Uterus (tissue), 4 donors: ENCODE results near the gene DHRS4L2. TPM values are rescaled to one million over a fixed set of nuclear protein-coding genes. Genes with fewer than 3 reads are reported as not detected.
"Not testable (repeated sequence)": the region's sequence is repeated elsewhere in the genome, so short reads cannot be mapped to it uniquely, and the experiment has no call there.

ENCODE experiments used
- DNase-seq, 2 donors: peaks; one replicate each; pipeline ENCODE4 v3.0.0-alpha.2; 2019 to 2020
- H3K27ac ChIP-seq, 2 donors: fragments of 200-600 bp; sonication (generic); 1 replicate in 1 of 2; 2 replicates in 1 of 2; pipeline ENCODE4 v1.5.1; 2016 to 2018
- H3K27me3 ChIP-seq, 2 donors: fragments of 200-600 bp; sonication (generic); one replicate each; pipeline ENCODE4 v1.5.1; 2018 to 2019; ENCODE audit warnings: control low read depth in 1 of 2
- H3K36me3 ChIP-seq, 2 donors: fragments of 200-600 bp; sonication (generic); one replicate each; pipeline ENCODE4 v1.5.1; 2019; ENCODE audit warnings: control low read depth in 1 of 2
- H3K4me1 ChIP-seq, 2 donors: fragments of 200-600 bp; sonication (generic); one replicate each; pipeline ENCODE4 v1.5.1; 2018 to 2019; ENCODE audit warnings: control low read depth in 1 of 2
- H3K4me3 ChIP-seq, 2 donors: fragments of 200-600 bp; sonication (generic); 1 replicate in 1 of 2; 2 replicates in 1 of 2; pipeline ENCODE4 v1.5.1; 2018 to 2019; ENCODE audit warnings: mild to moderate bottlenecking in 1 of 2
- H3K9me3 ChIP-seq, 2 donors: fragments of 200-600 bp; sonication (generic); one replicate each; pipeline ENCODE4 v1.5.1; 2019; ENCODE audit warnings: control low read depth in 1 of 2
- POLR2A ChIP-seq, 2 donors: fragments of 450-650 bp; IDR thresholded peaks; one replicate each; pipeline ENCODE4 v1.6.1; 2016; ENCODE audit warnings: antibody characterized with exemption in 2 of 2, mild to moderate bottlenecking in 1 of 2, moderate library complexity in 1 of 2
- intact Hi-C: fragments of 100-400 bp; cut with DNase I; formaldehyde crosslinking; loops from one replicate; pipeline ENCODE4 v1.15.1; 2023; ENCODE audit warnings: low total_unique reads
- total RNA-seq, 4 donors: library from RNA; depleted of rRNA in 3 of 4; stranded (reverse); fragments of >200 nt in 3 of 4; gene quantifications; one replicate each; pipeline versions ENCODE4 v1.1.0 to v1.2.4, GENCODE V29; 2014 to 2023
- TF ChIP-seq, protein P1 (sequence below), 4 experiments: fragments of 200-600 bp in 2 of 4; fragments of 450-650 bp in 2 of 4; sonication (generic) in 2 of 4; IDR thresholded peaks; one replicate each; pipeline ENCODE4 v1.5.1; 2016 to 2019; ENCODE audit warnings: antibody characterized with exemption in 4 of 4, mild to moderate bottlenecking in 2 of 4, moderate library complexity in 1 of 4
- donor health status: DM: yes; HTN: yes; CAD: no.

DHRS4L2 gene
- total RNA-seq, 4 donors from 2014 or later: 0.88 to 17.2 (median 8.6) TPM

DNA sequence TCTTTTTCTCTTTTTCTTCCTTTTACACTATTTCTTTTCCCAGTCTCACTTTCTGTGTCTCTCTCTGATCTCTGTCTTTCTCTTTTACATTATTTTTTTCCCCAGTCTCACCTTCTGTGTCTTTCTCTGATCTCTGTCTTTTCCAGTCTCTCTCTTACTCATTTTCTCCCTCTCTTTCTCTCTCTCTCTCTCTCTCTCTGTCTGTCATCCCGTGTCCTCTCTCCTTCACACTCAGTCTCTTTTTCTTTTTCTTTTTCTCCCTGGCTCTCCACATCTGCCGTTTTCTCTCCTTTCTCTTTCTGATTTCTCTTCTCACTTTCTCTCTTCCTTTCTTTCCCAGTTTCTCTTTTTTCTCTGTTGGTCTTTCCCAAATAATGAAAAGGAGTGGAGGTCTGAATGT, 22.3 kb downstream of the DHRS4L2 start:
- Histone ChIP-seq H3K4me3 (no peak overlapping the region), H3K27me3 (no peaks in the 10 kb centered on the region), H3K9me3 (no peaks in the 10 kb centered on the region), H3K36me3 (no peaks in the 10 kb centered on the region), H3K27ac (no peak overlapping the region), H3K4me1 (no peaks in the 10 kb centered on the region)
- DNase-seq: no peak
- TF ChIP-seq POLR2A (IDR thresholded peaks at IDR 0.05): no peak
- TF ChIP-seq, protein P1, sequence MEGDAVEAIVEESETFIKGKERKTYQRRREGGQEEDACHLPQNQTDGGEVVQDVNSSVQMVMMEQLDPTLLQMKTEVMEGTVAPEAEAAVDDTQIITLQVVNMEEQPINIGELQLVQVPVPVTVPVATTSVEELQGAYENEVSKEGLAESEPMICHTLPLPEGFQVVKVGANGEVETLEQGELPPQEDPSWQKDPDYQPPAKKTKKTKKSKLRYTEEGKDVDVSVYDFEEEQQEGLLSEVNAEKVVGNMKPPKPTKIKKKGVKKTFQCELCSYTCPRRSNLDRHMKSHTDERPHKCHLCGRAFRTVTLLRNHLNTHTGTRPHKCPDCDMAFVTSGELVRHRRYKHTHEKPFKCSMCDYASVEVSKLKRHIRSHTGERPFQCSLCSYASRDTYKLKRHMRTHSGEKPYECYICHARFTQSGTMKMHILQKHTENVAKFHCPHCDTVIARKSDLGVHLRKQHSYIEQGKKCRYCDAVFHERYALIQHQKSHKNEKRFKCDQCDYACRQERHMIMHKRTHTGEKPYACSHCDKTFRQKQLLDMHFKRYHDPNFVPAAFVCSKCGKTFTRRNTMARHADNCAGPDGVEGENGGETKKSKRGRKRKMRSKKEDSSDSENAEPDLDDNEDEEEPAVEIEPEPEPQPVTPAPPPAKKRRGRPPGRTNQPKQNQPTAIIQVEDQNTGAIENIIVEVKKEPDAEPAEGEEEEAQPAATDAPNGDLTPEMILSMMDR (IDR thresholded peaks at IDR 0.05): no peak
- intact Hi-C loops: no loop called here

DNA sequence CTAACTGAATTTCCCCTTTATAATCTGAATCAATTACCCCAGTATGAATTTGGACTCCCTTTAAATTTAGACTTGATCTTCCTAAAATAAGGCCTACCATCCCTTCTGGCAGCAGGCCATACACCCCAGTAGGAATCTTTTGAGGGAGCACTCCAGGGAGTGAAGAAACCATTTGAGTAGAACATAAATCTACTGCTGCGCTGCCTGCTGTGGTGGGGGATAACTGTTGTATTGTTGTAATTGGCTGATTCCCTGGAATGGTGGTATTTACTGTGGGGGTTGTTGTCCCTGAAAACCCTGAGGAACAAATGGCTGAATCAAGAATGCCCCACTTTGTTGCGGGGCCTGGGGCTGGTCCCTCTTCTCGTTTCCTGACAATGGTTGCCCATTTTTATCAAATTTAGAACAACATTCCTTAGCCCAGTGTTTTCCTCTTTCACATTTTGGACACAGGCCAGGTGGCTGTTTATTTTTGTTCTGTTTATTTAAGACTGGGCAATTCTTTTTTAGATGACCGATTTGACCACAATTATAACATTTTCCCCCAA, 24.1 kb downstream of the DHRS4L2 start:
- H3K27me3 ChIP-seq, H3K9me3 ChIP-seq, H3K4me1 ChIP-seq, H3K36me3 ChIP-seq, intact Hi-C loops, H3K4me3 ChIP-seq, DNase-seq, H3K27ac ChIP-seq: not testable (repeated sequence)

DNA sequence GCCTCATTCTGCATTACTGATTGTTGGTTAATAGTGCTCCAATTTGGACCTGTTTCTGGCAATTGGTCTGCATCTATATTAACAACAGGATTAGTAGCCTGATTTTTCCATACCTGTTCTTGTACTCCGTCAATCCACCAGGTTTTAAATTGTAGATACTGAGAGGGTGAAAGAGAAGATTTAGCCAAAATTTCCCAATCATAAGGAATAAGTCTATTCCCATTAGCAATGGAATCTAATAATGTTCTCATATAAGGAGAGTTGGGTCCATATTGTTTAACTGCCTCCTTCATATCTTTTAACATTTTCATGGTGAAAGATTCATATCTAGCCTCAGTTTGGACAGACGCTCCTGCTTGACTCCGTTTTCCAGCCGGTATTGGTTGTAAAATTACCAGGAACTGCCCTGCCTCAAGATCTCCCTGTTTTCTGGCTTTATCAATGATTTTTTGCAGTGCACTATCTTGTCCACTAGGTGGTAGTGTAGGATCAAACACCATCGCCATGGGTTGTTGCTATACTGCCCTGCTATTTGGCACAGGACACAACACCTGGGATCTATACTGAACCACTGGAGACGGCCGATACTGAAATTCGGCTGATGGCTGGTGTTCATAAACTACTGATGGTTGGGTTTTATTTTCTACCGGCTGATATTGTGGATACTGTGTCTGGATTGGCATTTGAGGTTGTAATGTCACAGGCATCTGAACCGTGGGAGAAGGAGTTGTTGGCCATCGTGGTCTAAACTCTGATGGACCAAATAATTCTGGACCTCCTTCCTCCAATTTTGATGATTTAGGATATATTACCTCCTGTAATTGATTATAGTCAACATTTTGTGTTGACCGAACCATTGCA, 25.2 kb downstream of the DHRS4L2 start:
- Histone ChIP-seq H3K4me3 (no peak overlapping the region), H3K4me1 (no peaks in the 10 kb centered on the region), H3K27me3 (no peaks in the 10 kb centered on the region), H3K36me3 (no peaks in the 10 kb centered on the region), H3K27ac (peak overlapping the region in 1 of 2 donors; percentile 3), H3K9me3 (no peaks in the 10 kb centered on the region)
- intact Hi-C loops: no loop called here
- TF ChIP-seq POLR2A (IDR thresholded peaks at IDR 0.05): no peak
- TF ChIP-seq, protein P1 (IDR thresholded peaks at IDR 0.05): peak; percentile 90 to 94 (median 92)
- peak in 1 of 2 donors; percentile 57 for DNase-seq

DNA sequence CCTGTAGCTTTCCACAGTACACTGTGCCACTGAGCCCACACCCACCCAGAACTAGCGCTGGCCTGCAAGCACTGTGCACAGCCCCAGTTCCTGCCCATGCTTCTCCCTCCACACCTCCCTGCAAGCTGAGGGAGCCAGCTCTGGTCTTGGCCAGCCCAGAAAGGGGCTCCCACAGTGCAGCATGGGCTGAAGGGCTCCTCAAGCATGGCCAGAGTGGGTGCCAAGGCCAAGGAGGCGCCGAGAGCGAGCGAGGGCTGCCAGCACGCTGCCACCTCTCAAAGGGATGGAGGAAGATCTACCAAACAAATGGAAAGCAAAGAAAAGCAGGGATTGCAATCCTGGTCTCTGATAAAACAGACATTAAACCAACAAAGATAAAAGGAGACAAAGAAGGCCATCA, 27.0 kb downstream of the DHRS4L2 start:
- H3K4me3 ChIP-seq, H3K4me1 ChIP-seq, H3K9me3 ChIP-seq, H3K36me3 ChIP-seq, H3K27ac ChIP-seq, DNase-seq, H3K27me3 ChIP-seq: not testable (repeated sequence)
- intact Hi-C loops: loop anchor here (5.0 kb wide), 1 partner anchor 43 kb away; no protein-coding TSS in a partner anchor

DNA sequence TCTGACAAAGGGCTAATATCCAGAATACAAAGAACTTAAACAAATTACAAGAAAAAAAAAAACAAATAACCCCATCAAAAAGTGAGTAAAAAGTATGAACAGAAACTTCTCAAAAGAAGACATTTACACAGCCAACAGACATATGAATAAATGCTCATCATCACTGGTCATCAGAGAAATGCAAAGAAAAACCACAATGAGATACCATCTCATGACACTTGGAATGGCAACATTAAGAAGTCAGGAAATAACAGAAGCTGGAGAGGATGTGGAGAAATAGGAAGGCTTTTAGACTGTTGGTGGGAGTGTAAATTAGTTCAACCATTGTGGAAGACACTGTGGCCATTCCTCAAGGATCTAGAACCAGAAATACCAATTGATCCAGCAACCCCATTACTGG, 30.2 kb downstream of the DHRS4L2 start:
- not testable (repeated sequence) for DNase-seq, H3K9me3 ChIP-seq, H3K27me3 ChIP-seq, H3K36me3 ChIP-seq, H3K4me1 ChIP-seq, H3K4me3 ChIP-seq, H3K27ac ChIP-seq
- intact Hi-C loops: loop anchor here (5.0 kb wide), 1 partner anchor 47 kb away; no protein-coding TSS in a partner anchor

DNA sequence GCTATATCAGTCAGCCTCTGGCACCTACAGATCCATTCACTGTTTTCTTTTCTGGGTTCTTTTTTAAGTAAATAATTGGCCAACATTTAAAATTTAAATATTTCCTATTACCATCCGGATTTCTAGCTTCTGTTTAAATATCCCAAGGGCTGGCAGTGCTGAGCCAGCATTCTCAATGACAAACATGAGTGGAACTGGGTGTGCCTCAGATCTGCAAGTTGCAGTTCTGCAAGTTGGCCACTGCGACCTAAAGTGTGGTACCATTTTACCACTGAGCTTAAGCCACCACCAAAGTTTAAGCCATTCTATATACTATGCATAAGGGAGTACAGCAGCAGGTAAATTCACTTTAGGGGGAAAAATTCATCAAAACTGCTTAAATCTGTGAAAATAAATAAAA, 31.2 kb downstream of the DHRS4L2 start:
- intact Hi-C loops: loop anchor here (5.0 kb wide), 1 partner anchor 48 kb away; no protein-coding TSS in a partner anchor
- not testable (repeated sequence) for H3K4me1 ChIP-seq, DNase-seq, H3K27me3 ChIP-seq, H3K27ac ChIP-seq, H3K9me3 ChIP-seq, H3K36me3 ChIP-seq, H3K4me3 ChIP-seq

DNA sequence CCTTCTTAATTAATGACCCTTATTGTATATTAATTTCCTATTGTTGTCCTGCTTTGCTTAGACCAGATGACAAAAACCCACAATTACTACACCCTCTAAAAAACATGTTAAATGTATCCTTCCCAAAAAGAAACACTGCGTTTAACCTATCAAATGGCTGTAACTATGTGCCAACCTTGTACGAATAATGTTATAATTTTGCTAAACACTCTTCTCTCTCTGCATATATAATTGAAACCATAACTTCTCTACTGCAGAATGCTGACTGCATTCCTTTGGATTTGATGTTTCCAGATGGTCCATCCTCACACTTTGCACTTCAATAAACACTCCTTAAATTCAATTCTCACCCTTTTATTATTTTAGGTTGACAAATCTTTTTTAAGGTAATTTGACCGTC, 31.8 kb downstream of the DHRS4L2 start:
- H3K4me3 ChIP-seq, H3K9me3 ChIP-seq, H3K36me3 ChIP-seq, H3K27me3 ChIP-seq, DNase-seq, H3K4me1 ChIP-seq, H3K27ac ChIP-seq, intact Hi-C loops: not testable (repeated sequence)

DNA sequence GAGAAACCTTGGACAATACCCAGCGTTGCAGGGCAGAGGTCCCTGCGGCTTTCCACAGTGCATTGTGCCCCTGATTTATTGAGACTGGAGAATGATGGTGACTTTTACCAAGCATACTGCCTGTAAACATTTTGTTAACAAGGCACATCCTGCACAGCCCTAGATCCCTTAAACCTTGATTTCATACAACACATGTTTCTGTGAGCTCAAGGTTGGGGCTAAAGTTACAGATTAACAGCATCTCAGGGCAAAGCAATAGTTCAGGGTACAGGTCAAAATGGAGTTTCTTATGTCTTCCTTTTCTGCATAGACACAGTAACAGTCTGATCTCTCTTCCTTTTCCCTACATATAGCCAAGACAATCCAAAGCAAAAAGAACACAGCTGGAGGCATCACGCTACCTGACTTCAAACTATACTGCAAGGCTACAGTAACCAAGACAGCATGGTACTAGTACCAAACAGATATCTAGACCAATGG, 36.2 kb downstream of the DHRS4L2 start:
- H3K36me3 ChIP-seq, H3K4me3 ChIP-seq, DNase-seq, H3K4me1 ChIP-seq, H3K27ac ChIP-seq, intact Hi-C loops, H3K9me3 ChIP-seq, H3K27me3 ChIP-seq: not testable (repeated sequence)

DNA sequence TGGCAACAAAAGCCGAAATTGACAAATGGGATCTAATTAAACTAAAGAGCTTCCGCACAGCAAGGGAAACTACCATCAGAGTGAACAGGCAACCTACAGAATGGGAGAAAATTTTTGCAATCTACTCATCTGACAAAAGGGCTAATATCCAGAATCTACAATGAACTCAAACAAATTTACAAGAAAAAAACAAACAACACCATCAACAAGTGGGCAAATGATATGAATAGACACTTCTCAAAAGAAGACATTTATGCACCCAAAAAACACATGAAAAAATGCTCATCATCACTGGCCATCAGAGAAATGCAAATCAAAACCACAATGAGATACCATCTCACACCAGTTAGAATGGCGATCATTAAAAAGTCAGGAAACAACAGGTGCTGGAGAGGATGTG, 41.0 kb downstream of the DHRS4L2 start:
- H3K36me3 ChIP-seq, H3K9me3 ChIP-seq, H3K4me3 ChIP-seq, intact Hi-C loops, H3K27me3 ChIP-seq, H3K27ac ChIP-seq, DNase-seq, H3K4me1 ChIP-seq: not testable (repeated sequence)

DNA sequence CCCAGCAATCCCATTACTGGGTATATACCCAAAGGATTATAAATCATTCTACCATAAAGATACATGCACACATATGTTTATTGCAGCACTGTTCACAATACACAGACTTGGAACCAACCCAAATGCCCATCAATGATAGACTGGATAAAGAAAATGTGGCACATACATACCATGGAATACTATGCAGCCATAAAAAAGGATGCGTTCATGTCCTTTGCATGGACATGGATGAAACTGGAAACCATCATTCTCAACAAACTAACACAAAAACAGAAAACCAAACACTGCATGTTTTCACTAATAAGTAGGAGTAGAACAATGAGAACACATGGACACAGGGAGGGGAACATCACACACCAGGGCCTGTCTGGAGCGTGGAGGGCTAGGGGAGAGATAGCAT, 42.6 kb downstream of the DHRS4L2 start:
- H3K4me3 ChIP-seq, DNase-seq, H3K4me1 ChIP-seq, H3K9me3 ChIP-seq, intact Hi-C loops, H3K27ac ChIP-seq, H3K27me3 ChIP-seq, H3K36me3 ChIP-seq: not testable (repeated sequence)
